OCI-LY3 (cell line): ENCODE results near the gene SRCAP.
"Not testable (repeated sequence)": the region's sequence is repeated elsewhere in the genome, so short reads cannot be mapped to it uniquely, and the experiment has no call there.

Experiments used
- H2AFZ ChIP-seq: fragments of 200-600, 300-600 bp; shearing (Covaris generic); 2 replicates; pipeline ENCODE4 v1.6.0; 2014; ENCODE audit warnings: antibody characterized with exemption, low read depth, low read length
- H3K27ac ChIP-seq: fragments of 200-600, 300-600 bp; sonication (generic); 2 replicates; pipeline ENCODE4 v1.5.1; 2014; ENCODE audit warnings: mild to moderate bottlenecking, low read length, moderate library complexity, mixed read lengths
- H3K27me3 ChIP-seq: fragments of 200-600, 300-600 bp; sonication (generic); 2 replicates; pipeline ENCODE4 v1.6.1; 2014; ENCODE audit warnings: low read depth, low read length, mixed read lengths
- H3K36me3 ChIP-seq: fragments of 200-600, 300-600 bp; sonication (generic); replicated peaks from 2 replicates; pipeline ENCODE3; 2014; ENCODE audit warnings: low read depth, low read length, mixed read lengths
- H3K4me1 ChIP-seq: fragments of 300-600, 200-600 bp; sonication (generic); 2 replicates; pipeline ENCODE4 v1.6.1; 2014; ENCODE audit warnings: low read length, mixed read lengths
- H3K4me2 ChIP-seq: fragments of 200-600, 300-600 bp; sonication (generic); 2 replicates; pipeline ENCODE4 v1.6.1; 2014; ENCODE audit warnings: low read length, mixed read lengths
- H3K4me3 ChIP-seq: fragments of 300-600, 200-600 bp; sonication (generic); 2 replicates; pipeline ENCODE4 v1.5.1; 2014; ENCODE audit warnings: antibody characterized with exemption, mild to moderate bottlenecking, low read length, moderate library complexity
- H3K79me2 ChIP-seq: fragments of 300-600, 200-600 bp; shearing (Covaris generic); 2 replicates; pipeline ENCODE4 v1.6.1; 2014; ENCODE audit warnings: mild to moderate bottlenecking, low read length, mixed read lengths
- H3K9ac ChIP-seq: fragments of 300-600, 200-600 bp; shearing (Covaris generic); 2 replicates; pipeline ENCODE4 v1.6.0; 2014; ENCODE audit warnings: mild to moderate bottlenecking, low read length, moderate library complexity
- H3K9me3 ChIP-seq: fragments of 200-600, 300-600 bp; shearing (Covaris generic); 2 replicates; pipeline ENCODE4 v1.6.1; 2014; ENCODE audit warnings: low read length, mixed read lengths; ENCODE audit not compliant: insufficient read depth
- H4K20me1 ChIP-seq: fragments of 200-600, 300-600 bp; sonication (generic); 2 replicates; pipeline ENCODE4 v1.6.1; 2016; ENCODE audit warnings: low read length, mixed read lengths; ENCODE audit not compliant: insufficient read depth
- CTCF ChIP-seq: fragments of 200-600, 300-600 bp; sonication (generic); IDR thresholded peaks from 2 replicates; pipeline ENCODE4 v1.5.1; 2014; ENCODE audit warnings: antibody characterized with exemption, low read length, low read depth
- EZH2phosphoT487 ChIP-seq: fragments of 200-600 bp; shearing (Covaris generic); IDR thresholded peaks from 2 replicates; pipeline ENCODE4 v1.6.1; 2018; ENCODE audit warnings: antibody characterized with exemption, mixed run types, low read depth

The SRCAP gene

GRCh38 chr16:30691907-30692306 is 7.1 kb upstream of the SRCAP start:
- Histone ChIP-seq H3K4me1 (peaks cover 7% of the 10 kb centered on the region), H3K4me3 (no peak overlapping the region), H3K9me3 (no peaks in the 10 kb centered on the region), H4K20me1 (no peaks in the 10 kb centered on the region), H3K79me2 (no peaks in the 10 kb centered on the region), H3K36me3 (no peaks in the 10 kb centered on the region), H3K9ac (no peak overlapping the region), H3K27ac (no peak overlapping the region), H2AFZ (no peak overlapping the region), H3K4me2 (no peak overlapping the region), H3K27me3 (no peaks in the 10 kb centered on the region)
- TF ChIP-seq CTCF, result no peak
- no peak for TF ChIP-seq EZH2phosphoT487

DNA sequence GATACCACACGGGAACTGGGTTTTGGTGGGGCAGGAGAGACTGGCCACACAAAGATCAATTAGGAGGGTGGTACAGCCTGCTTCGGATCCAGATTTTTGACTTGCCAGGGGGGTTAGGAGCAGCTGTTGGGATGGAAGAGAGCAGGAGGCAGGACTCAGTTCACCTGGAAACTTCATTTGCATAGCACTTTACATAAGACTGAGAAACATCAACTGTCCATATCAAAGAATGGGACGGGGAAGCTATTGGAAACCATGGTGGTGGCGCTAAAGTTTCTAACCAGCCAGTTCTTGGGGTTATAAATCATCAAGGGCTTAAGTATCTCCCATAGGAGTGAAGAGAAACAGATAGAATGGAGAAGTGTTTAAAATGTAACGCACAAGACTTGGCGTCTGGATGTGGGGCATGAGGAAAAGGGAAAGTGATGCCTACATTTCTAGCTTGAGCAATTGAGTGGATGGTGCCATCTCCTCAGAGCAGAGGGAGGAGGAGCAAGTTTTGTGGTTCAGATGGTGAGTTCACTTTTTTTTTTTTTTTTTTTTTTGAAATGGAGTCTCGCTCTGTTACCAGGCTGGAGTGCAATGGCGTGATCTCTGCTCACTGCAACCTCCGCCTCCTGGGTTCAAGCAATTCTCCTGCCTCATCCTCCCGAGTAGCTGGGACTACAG is 6.4 kb upstream of the SRCAP start:
- no peak overlapping the region for H3K4me3 ChIP-seq
- H3K9me3 ChIP-seq, result no peaks in the 10 kb centered on the region
- no peak overlapping the region for H3K4me2 ChIP-seq
- TF ChIP-seq CTCF (no peak), EZH2phosphoT487 (no peak)
- no peaks in the 10 kb centered on the region for H4K20me1 ChIP-seq
- H3K27me3 ChIP-seq, result no peaks in the 10 kb centered on the region
- no peaks in the 10 kb centered on the region for H3K79me2 ChIP-seq
- peaks cover 12% of the 10 kb centered on the region for H3K4me1 ChIP-seq
- H3K27ac ChIP-seq, result no peak overlapping the region
- no peak overlapping the region for H3K9ac ChIP-seq
- no peak overlapping the region for H2AFZ ChIP-seq
- no peaks in the 10 kb centered on the region for H3K36me3 ChIP-seq

- Histone ChIP-seq H3K9me3 (no peaks in the 10 kb centered on the region), H3K4me2 (no peak overlapping the region), H3K9ac (no peak overlapping the region), H3K4me3 (no peak overlapping the region), H2AFZ (no peak overlapping the region), H3K27ac (no peak overlapping the region), H4K20me1 (peaks cover 11% of the 10 kb centered on the region), H3K36me3 (peaks cover 7% of the 10 kb centered on the region), H3K79me2 (peaks cover 17% of the 10 kb centered on the region), H3K27me3 (no peaks in the 10 kb centered on the region), H3K4me1 (peaks cover 19% of the 10 kb centered on the region)
- no peak for TF ChIP-seq EZH2phosphoT487
- no peak for TF ChIP-seq CTCF
These were observed 3.9 kb upstream of the SRCAP start for GRCh38 chr16:30694926-30695693.

DNA sequence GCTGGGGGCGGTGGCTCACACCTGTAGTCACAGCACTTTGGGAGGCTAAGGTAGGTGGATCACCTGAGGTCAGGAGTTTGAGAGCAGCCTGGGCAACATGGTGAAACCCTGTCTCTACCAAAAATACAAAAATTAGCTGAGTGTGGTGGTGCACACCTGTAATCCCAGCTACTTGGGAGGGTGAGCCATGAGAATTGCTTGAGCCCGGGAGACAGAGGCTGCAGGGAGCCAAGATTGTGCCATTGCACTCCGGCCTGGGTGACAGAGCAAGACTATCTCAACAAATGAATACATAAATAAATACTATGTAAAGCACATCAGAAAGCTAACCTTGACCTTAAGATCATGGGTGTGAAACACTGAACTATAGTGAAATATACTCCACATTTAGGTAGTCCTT is 2.3 kb upstream of the SRCAP start:
- not testable (repeated sequence) for H3K4me3 ChIP-seq, H2AFZ ChIP-seq, H3K9me3 ChIP-seq, H3K27me3 ChIP-seq, H3K27ac ChIP-seq, H3K4me2 ChIP-seq, H3K9ac ChIP-seq
- Histone ChIP-seq H3K4me1 (peaks cover 20% of the 10 kb centered on the region), H4K20me1 (peaks cover 13% of the 10 kb centered on the region), H3K36me3 (peaks cover 21% of the 10 kb centered on the region), H3K79me2 (peaks cover 32% of the 10 kb centered on the region)
